Measurements from ENCODE around the gene CBFA2T2.

CBFA2T2 gene

GRCh38 chr20:33600414-33600813, 110.5 kb downstream of the CBFA2T2 start:
- intact Hi-C loops (cut with DNase I): no loop called here
- DNase-seq: no peak

GRCh38 chr20:33600981-33601380, 111.1 kb downstream of the CBFA2T2 start:
- intact Hi-C loops (cut with DNase I): no loop called here
- DNase-seq: no peak

GRCh38 chr20:33601861-33602260, 112.0 kb downstream of the CBFA2T2 start:
- intact Hi-C loops (cut with DNase I): no loop called here

GRCh38 chr20:33602826-33603590, 113.1 kb downstream of the CBFA2T2 start:
- intact Hi-C loops (cut with DNase I): no loop called here

More at GRCh38 chr20:33601861-33602260, 112.0 kb downstream of the CBFA2T2 start:
- DNase-seq: no peak

GRCh38 chr20:33604084-33604990, 114.4 kb downstream of the CBFA2T2 start:
- intact Hi-C loops (cut with DNase I): no loop called here
- peak in 7 of 42 donors; percentile 11 to 51 (median 25) for DNase-seq

More at GRCh38 chr20:33602826-33603590, 113.1 kb downstream of the CBFA2T2 start:
- DNase-seq: no peak

- intact Hi-C loops (cut with DNase I): no loop called here
- no peak for DNase-seq
Measured at GRCh38 chr20:33604991-33605370, 115.1 kb downstream of the CBFA2T2 start.

- intact Hi-C loops (cut with DNase I): no loop called here
- no peak for DNase-seq
Measured at GRCh38 chr20:33606118-33606771, 116.3 kb downstream of the CBFA2T2 start.

- intact Hi-C loops (cut with DNase I): no loop called here
- no peak for DNase-seq
Measured at GRCh38 chr20:33609504-33609903, 119.6 kb downstream of the CBFA2T2 start.

GRCh38 chr20:33611106-33611505, 121.2 kb downstream of the CBFA2T2 start:
- intact Hi-C loops (cut with DNase I): no loop called here
- DNase-seq: no peak

GRCh38 chr20:33612001-33612400, 122.1 kb downstream of the CBFA2T2 start:
- no peak for DNase-seq
- intact Hi-C loops (cut with DNase I): no loop called here

GRCh38 chr20:33621717-33622400, 132.0 kb downstream of the CBFA2T2 start:
- DNase-seq: no peak
- intact Hi-C loops (cut with DNase I): no loop called here

GRCh38 chr20:33622705-33623365, 132.9 kb downstream of the CBFA2T2 start:
- DNase-seq: no peak
- intact Hi-C loops (cut with DNase I): no loop called here

- DNase-seq: no peak
- intact Hi-C loops (cut with DNase I): no loop called here
Measured at GRCh38 chr20:33624399-33624798, 134.5 kb downstream of the CBFA2T2 start.

- intact Hi-C loops (cut with DNase I): no loop called here
- no peak for DNase-seq
Measured at GRCh38 chr20:33626190-33626589, 136.3 kb downstream of the CBFA2T2 start.

GRCh38 chr20:33627577-33628216, 137.8 kb downstream of the CBFA2T2 start:
- no peak for DNase-seq
- intact Hi-C loops (cut with DNase I): no loop called here

- intact Hi-C loops (cut with DNase I): no loop called here
Measured at GRCh38 chr20:33629533-33629932, 139.6 kb downstream of the CBFA2T2 start.

GRCh38 chr20:33629979-33630378, 140.1 kb downstream of the CBFA2T2 start:
- intact Hi-C loops (cut with DNase I): no loop called here
- no peak for DNase-seq

More at GRCh38 chr20:33629533-33629932, 139.6 kb downstream of the CBFA2T2 start:
- DNase-seq: no peak

GRCh38 chr20:33630507-33630906, 140.6 kb downstream of the CBFA2T2 start:
- DNase-seq: peak in 1 of 42 donors; percentile 13
- intact Hi-C loops (cut with DNase I): no loop called here
